ENCODE data around the gene ANKMY1.

The ANKMY1 gene

DNA sequence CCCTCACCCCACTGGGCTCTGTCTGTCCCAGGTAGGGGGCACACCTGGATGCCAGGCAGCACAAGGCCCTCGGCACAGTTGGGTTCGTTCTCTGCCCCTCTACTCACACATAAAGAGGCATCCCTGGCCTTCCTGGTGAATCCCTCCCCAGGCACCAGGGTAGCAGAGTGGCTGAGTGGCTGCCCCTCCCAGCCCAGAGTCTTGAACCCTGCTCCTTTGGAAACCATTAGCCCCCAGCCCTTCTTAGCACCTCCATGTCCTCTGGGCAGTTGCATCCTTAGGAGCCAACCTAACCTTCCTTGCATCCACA, 120.3 kb downstream of the ANKMY1 start:
- no peak for TF ChIP-seq ZC3H10 (CRISPR knock-in tag; IDR thresholded peaks at IDR 0.05)
- TF ChIP-seq ZNF70 (CRISPR knock-in tag; IDR thresholded peaks at IDR 0.05): no peak
- ATAC-seq: no peak

DNA sequence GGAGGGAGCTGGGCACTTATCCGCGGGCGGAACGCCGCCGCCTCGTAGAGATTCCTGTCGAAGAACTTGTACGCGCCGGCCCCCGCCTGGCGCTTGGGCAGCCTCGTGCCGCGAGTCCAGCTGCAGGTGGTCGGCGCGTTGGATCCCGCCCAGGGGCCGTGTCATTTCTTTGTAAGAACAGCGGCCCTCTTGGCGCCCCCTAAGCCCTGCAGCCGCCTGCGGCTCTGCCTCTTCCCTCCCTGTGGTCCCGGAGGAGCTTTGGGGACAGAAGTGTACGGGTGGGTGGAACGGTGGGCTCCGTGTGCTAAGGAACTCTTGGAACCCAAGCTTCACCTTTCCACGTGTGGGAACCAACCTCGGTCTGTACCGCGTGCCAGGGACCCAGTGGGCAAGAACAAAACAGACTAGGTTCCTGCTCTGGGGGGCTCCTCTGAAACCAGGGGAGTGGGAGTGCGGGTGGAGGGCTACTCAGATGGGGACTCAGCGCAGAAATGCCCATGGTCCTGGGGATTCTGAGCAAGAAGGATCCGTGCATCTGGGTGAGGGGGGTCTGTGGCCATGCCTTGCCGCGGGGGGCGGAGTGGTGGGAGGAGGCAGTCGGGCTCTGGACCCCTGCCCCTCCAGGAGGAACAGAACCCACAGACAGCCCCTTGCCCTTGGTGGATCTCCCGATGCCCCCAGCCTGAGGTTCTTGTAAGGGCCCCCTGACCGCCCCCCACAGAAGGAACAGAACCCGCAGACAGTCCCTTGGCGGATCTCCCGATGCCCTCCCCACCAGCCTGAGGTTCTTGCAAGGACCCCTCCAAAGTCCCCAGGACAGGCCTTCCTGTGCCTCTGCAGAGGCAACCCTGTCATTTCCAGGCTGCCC, 120.9 kb downstream of the ANKMY1 start:
- no peak for TF ChIP-seq ZNF8 (CRISPR knock-in tag; IDR thresholded peaks at IDR 0.05)
- no peak for ATAC-seq

DNA sequence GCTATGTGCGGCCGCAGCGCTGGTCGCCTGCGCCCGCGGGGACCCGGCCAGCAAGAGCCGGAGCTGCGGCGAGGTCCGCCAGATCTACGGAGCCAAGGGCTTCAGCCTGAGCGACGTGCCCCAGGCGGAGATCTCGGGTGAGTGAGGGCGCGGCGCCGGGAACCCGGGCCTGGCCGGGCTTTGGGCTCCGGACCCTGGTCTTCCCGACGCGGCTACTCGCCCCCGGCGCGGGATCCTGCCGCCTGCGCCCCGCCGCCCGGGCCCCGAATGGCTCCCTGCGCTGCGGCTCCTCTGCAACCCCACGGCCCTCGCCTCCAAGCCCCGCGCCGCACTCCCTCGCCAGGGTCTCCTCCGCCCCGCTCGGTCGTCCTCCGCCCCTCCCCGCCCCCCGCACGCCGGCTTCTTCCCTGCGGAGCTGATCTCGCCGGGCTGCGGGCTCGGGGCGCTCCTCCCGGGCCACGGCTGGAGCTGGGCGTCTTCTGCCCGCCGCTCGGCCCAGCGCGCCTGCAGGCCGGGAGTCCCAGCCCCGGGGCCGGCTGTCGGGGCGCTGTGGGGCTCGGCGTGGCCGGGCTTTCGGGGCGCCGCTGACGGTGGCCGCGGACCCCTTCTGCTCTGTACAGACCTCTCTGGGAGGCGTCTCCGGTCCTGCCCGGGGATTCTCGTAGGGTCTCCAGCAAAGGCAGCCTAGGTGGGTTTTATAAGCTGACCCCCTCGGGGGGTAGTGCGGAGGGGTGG, 121.7 kb downstream of the ANKMY1 start:
- TF ChIP-seq, protein P1, sequence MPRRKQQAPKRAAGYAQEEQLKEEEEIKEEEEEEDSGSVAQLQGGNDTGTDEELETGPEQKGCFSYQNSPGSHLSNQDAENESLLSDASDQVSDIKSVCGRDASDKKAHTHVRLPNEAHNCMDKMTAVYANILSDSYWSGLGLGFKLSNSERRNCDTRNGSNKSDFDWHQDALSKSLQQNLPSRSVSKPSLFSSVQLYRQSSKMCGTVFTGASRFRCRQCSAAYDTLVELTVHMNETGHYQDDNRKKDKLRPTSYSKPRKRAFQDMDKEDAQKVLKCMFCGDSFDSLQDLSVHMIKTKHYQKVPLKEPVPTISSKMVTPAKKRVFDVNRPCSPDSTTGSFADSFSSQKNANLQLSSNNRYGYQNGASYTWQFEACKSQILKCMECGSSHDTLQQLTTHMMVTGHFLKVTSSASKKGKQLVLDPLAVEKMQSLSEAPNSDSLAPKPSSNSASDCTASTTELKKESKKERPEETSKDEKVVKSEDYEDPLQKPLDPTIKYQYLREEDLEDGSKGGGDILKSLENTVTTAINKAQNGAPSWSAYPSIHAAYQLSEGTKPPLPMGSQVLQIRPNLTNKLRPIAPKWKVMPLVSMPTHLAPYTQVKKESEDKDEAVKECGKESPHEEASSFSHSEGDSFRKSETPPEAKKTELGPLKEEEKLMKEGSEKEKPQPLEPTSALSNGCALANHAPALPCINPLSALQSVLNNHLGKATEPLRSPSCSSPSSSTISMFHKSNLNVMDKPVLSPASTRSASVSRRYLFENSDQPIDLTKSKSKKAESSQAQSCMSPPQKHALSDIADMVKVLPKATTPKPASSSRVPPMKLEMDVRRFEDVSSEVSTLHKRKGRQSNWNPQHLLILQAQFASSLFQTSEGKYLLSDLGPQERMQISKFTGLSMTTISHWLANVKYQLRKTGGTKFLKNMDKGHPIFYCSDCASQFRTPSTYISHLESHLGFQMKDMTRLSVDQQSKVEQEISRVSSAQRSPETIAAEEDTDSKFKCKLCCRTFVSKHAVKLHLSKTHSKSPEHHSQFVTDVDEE (CRISPR knock-in tag; IDR thresholded peaks at IDR 0.05): no peak
- TF ChIP-seq, protein P2, sequence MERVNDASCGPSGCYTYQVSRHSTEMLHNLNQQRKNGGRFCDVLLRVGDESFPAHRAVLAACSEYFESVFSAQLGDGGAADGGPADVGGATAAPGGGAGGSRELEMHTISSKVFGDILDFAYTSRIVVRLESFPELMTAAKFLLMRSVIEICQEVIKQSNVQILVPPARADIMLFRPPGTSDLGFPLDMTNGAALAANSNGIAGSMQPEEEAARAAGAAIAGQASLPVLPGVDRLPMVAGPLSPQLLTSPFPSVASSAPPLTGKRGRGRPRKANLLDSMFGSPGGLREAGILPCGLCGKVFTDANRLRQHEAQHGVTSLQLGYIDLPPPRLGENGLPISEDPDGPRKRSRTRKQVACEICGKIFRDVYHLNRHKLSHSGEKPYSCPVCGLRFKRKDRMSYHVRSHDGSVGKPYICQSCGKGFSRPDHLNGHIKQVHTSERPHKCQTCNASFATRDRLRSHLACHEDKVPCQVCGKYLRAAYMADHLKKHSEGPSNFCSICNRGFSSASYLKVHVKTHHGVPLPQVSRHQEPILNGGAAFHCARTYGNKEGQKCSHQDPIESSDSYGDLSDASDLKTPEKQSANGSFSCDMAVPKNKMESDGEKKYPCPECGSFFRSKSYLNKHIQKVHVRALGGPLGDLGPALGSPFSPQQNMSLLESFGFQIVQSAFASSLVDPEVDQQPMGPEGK (CRISPR knock-in tag; IDR thresholded peaks at IDR 0.05; ENCODE audit: borderline replicate concordance): no peak
- TF ChIP-seq ESRRG (CRISPR knock-in tag; IDR thresholded peaks at IDR 0.05): no peak
- no peak for TF ChIP-seq PPARA (CRISPR knock-in tag; IDR thresholded peaks at IDR 0.05; ENCODE audit: borderline replicate concordance)
- no peak for TF ChIP-seq ARNTL (CRISPR knock-in tag; IDR thresholded peaks at IDR 0.05; ENCODE audit: borderline replicate concordance, low read depth)
- peak; percentile 4; the same call in 2 of the 3 replicates for ATAC-seq

DNA sequence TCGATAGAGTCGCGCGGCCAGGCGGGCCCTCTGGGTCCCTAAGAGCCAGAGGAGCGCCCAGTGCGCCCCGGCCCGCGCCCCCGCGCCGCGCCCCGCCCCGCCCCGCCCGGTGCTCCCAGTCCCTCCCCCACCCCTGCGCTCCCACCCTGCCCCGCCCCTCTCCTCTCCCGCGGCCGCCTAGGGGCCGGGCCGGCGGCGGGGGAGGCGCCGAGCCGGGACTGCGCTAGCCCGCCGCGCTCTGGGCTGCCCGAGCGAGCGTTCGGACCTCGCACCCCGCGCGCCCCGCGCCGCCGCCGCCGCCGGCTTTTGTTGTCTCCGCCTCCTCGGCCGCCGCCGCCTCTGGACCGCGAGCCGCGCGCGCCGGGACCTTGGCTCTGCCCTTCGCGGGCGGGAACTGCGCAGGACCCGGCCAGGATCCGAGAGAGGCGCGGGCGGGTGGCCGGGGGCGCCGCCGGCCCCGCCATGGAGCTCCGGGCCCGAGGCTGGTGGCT, 122.3 kb downstream of the ANKMY1 start, which contains the start of gene GPC1:
GPC1 (plus strand) TSS at position 207 of the 491 bp plus-strand sequence; CDS start at position 463, 256 bp downstream.
- TF ChIP-seq ZNF8 (CRISPR knock-in tag; IDR thresholded peaks at IDR 0.05) (no peak), OSR1 (CRISPR knock-in tag; IDR thresholded peaks at IDR 0.05) (no peak), ZFP3 (CRISPR knock-in tag; IDR thresholded peaks at IDR 0.05) (no peak), RARB (CRISPR knock-in tag; IDR thresholded peaks at IDR 0.05) (no peak), GLIS3 (CRISPR knock-in tag; IDR thresholded peaks at IDR 0.05) (no peak), ZNF70 (CRISPR knock-in tag; IDR thresholded peaks at IDR 0.05) (no peak), ESRRG (CRISPR knock-in tag; IDR thresholded peaks at IDR 0.05) (no peak), TCF4 (CRISPR knock-in tag; IDR thresholded peaks at IDR 0.05; ENCODE audit: borderline replicate concordance) (no peak), PPARA (CRISPR knock-in tag; IDR thresholded peaks at IDR 0.05; ENCODE audit: borderline replicate concordance) (no peak), TOX (CRISPR knock-in tag; IDR thresholded peaks at IDR 0.05; ENCODE audit: borderline replicate concordance) (no peak), BACH2 (CRISPR knock-in tag; IDR thresholded peaks at IDR 0.05; ENCODE audit: borderline replicate concordance) (no peak), CSDC2 (CRISPR knock-in tag; IDR thresholded peaks at IDR 0.05) (no peak), ZNF565 (CRISPR knock-in tag; conservative IDR thresholded peaks at IDR 0.05; ENCODE audit: low read depth) (no peak)
- TF ChIP-seq, protein P1 (CRISPR knock-in tag; IDR thresholded peaks at IDR 0.05): no peak
- TF ChIP-seq, protein P3, sequence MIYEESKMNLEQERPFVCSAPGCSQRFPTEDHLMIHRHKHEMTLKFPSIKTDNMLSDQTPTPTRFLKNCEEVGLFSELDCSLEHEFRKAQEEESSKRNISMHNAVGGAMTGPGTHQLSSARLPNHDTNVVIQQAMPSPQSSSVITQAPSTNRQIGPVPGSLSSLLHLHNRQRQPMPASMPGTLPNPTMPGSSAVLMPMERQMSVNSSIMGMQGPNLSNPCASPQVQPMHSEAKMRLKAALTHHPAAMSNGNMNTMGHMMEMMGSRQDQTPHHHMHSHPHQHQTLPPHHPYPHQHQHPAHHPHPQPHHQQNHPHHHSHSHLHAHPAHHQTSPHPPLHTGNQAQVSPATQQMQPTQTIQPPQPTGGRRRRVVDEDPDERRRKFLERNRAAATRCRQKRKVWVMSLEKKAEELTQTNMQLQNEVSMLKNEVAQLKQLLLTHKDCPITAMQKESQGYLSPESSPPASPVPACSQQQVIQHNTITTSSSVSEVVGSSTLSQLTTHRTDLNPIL (CRISPR knock-in tag; IDR thresholded peaks at IDR 0.05; ENCODE audit: low read depth): no peak
- TF ChIP-seq, protein P4, sequence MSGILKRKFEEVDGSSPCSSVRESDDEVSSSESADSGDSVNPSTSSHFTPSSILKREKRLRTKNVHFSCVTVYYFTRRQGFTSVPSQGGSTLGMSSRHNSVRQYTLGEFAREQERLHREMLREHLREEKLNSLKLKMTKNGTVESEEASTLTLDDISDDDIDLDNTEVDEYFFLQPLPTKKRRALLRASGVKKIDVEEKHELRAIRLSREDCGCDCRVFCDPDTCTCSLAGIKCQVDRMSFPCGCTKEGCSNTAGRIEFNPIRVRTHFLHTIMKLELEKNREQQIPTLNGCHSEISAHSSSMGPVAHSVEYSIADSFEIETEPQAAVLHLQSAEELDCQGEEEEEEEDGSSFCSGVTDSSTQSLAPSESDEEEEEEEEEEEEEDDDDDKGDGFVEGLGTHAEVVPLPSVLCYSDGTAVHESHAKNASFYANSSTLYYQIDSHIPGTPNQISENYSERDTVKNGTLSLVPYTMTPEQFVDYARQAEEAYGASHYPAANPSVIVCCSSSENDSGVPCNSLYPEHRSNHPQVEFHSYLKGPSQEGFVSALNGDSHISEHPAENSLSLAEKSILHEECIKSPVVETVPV (CRISPR knock-in tag; IDR thresholded peaks at IDR 0.05): no peak
- TF ChIP-seq, protein P2 (CRISPR knock-in tag; IDR thresholded peaks at IDR 0.05; ENCODE audit: borderline replicate concordance): no peak
- peak; percentile 64 for ATAC-seq
